COLO829 (cell line): ENCODE data around the gene ZNF329.
"Not testable (repeated sequence)": the region's sequence is repeated elsewhere in the genome, so short reads cannot be mapped to it uniquely, and the experiment has no call there.

ENCODE experiments used
- DNase-seq: peaks from one replicate; pipeline ENCODE4 v3.0.0; 2012; ENCODE audit warnings: low spot score

Gene ZNF329

GRCh38 chr19:58150328-58150921 is at the start of gene ZNF329:
ZNF329 (minus strand) TSS chr19:58150789; CDS start chr19:58129503, 21,286 bp downstream.
- DNase-seq: peak; percentile 94

- DNase-seq: no peak
Measured at GRCh38 chr19:58196901-58197616, 46.5 kb upstream of the ZNF329 start.

GRCh38 chr19:58183817-58184215 is 33.2 kb upstream of the ZNF329 start:
- no peak for DNase-seq

GRCh38 chr19:58182989-58183816 is 32.6 kb upstream of the ZNF329 start, which contains the start of gene ZNF274:
ZNF274 (plus strand) TSS chr19:58183061; CDS start chr19:58183966, 905 bp downstream.
- DNase-seq: peak; percentile 94

- no peak for DNase-seq
Measured at GRCh38 chr19:58182577-58182988, 32.0 kb upstream of the ZNF329 start.

GRCh38 chr19:58181902-58182576 is 31.4 kb upstream of the ZNF329 start:
- no peak for DNase-seq

- DNase-seq: no peak
Measured at GRCh38 chr19:58170860-58171259, 20.3 kb upstream of the ZNF329 start.

- no peak for DNase-seq
Measured at GRCh38 chr19:58166708-58167280, 16.2 kb upstream of the ZNF329 start.

GRCh38 chr19:58166268-58166667 is 15.7 kb upstream of the ZNF329 start:
- DNase-seq: no peak

GRCh38 chr19:58157045-58157728 is 6.6 kb upstream of the ZNF329 start:
- DNase-seq: no peak

GRCh38 chr19:58154679-58155648 is 4.4 kb upstream of the ZNF329 start:
- peak; percentile 88 for DNase-seq

GRCh38 chr19:58154287-58154678 is 3.7 kb upstream of the ZNF329 start:
- DNase-seq: no peak

- no peak for DNase-seq
Measured at GRCh38 chr19:58153386-58153785, 2.8 kb upstream of the ZNF329 start.

GRCh38 chr19:58147475-58147874 is 3.1 kb downstream of the ZNF329 start:
- not testable (repeated sequence) for DNase-seq

- no peak for DNase-seq
Measured at GRCh38 chr19:58145849-58146248, 4.7 kb downstream of the ZNF329 start.

- DNase-seq: no peak
Measured at GRCh38 chr19:58134244-58134643, 16.3 kb downstream of the ZNF329 start.

- DNase-seq: no peak
Measured at GRCh38 chr19:58129284-58129683, 21.3 kb downstream of the ZNF329 start.

- DNase-seq: no peak
Measured at GRCh38 chr19:58128041-58128685, 22.4 kb downstream of the ZNF329 start.

GRCh38 chr19:58123354-58123753 is 27.2 kb downstream of the ZNF329 start:
- no peak for DNase-seq
